Epithelial cell of esophagus (primary cell): ENCODE measurements around the gene GAB2.

ENCODE experiments used
- DNase-seq: peaks from one replicate; pipeline ENCODE4 v3.0.0; 2010; ENCODE audit warnings: low read depth
- H3K4me3 ChIP-seq: 2 replicates; pipeline ENCODE4 v1.5.1; 2011; ENCODE audit warnings: mild to moderate bottlenecking, low read length, control low read depth
- CTCF ChIP-seq: IDR thresholded peaks from 2 replicates; pipeline ENCODE4 v1.5.1; 2011; ENCODE audit warnings: low read depth, mild to moderate bottlenecking, low read length, control low read depth, inconsistent platforms; ENCODE audit not compliant: insufficient read depth; ENCODE audit errors: missing control alignments

The GAB2 gene

DNA sequence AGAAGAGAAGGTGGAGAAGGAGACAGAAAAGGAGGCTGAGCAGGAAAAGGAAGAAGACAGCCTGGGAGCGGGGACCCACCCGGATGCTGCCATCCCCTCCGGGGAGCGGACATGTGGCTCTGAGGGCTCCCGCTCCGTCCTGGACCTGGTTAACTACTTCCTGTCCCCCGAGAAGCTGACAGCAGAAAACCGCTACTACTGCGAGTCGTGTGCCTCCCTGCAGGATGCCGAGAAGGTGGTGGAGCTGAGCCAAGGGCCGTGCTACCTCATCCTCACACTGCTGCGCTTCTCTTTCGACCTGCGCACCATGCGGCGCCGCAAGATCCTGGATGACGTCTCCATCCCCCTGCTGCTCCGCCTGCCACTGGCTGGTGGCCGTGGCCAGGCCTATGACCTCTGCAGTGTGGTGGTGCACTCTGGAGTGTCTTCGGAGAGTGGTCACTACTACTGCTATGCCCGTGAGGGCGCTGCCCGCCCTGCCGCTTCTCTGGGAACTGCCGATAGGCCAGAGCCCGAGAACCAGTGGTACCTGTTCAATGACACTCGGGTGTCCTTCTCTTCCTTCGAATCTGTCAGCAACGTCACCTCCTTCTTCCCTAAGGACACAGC lies 207.5 kb downstream of the GAB2 start:
- TF ChIP-seq CTCF = no peak
- H3K4me3 ChIP-seq = no peak overlapping the region
- DNase-seq = no peak

GRCh38 chr11:78209478-78209877 lies 208.1 kb downstream of the GAB2 start:
- no peak for TF ChIP-seq CTCF
- DNase-seq = no peak
- H3K4me3 ChIP-seq = no peak overlapping the region

- no peak for DNase-seq
- no peak for TF ChIP-seq CTCF
Observed at GRCh38 chr11:78208257-78209165, 209.1 kb downstream of the GAB2 start.

GRCh38 chr11:78207532-78208256 lies 209.9 kb downstream of the GAB2 start:
- no peak for DNase-seq
- no peak for TF ChIP-seq CTCF
- H3K4me3 ChIP-seq = no peak overlapping the region

More at GRCh38 chr11:78208257-78209165, 209.1 kb downstream of the GAB2 start:
- no peak overlapping the region for H3K4me3 ChIP-seq

DNA sequence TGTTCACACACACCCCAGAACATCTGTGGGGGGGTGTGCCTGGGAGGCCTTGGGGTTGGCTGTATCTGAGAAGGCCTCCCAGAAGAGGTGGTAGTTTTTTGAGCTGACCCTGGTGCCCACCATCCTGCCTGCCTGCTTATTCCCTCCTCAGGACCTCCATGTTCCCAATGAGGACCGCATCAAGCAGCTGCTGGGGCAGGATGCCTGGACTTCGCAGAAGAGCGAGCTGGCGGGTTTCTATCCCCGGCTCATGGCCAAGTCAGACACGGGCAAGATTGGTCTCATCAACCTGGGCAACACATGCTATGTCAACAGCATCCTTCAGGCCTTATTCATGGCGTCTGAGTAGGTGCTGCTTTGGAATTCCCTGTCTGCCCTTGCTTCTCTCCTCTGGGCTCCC lies 211.9 kb downstream of the GAB2 start:
- H3K4me3 ChIP-seq = no peak overlapping the region
- TF ChIP-seq CTCF = no peak
- DNase-seq = no peak

- no peak for TF ChIP-seq CTCF
Observed at GRCh38 chr11:78205256-78205655, 212.4 kb downstream of the GAB2 start.

More at GRCh38 chr11:78205256-78205655, 212.4 kb downstream of the GAB2 start:
- no peak for DNase-seq
- H3K4me3 ChIP-seq = no peak overlapping the region
